Hepatocyte (in vitro differentiated cells): ENCODE measurements around the gene OCA2.

Experiments used
- CTCF ChIP-seq: fragments of 200-600 bp; sonication (generic); IDR thresholded peaks from 2 replicates; pipeline ENCODE4 v1.5.1; 2016; ENCODE audit warnings: antibody characterized with exemption, mild to moderate bottlenecking; ENCODE audit not compliant: poor library complexity
- EZH2 ChIP-seq: fragments of 200-600 bp; sonication (generic); IDR thresholded peaks from 2 replicates; pipeline ENCODE4 v1.6.1; 2016; ENCODE audit warnings: antibody characterized with exemption, mild to moderate bottlenecking, borderline replicate concordance

DNA sequence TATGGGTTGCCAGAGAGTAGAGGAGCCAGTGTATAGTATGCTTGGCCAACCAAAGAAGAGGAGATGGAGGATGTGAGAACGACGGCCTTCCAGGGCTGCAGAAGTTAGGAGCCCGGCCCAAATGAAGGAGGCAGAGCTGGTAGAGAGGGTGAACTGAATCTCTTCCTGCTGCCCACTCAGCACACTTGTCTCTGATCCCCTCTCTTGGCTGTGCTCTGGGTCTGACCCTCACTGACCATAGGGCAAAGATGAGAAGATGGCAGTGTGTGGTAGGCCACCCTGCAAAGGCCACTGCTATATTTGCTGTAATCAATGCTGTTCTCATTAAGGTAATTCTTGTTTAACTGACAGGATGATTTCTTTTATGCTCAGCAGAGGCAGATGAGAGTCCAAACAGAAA is 256.0 kb downstream of the OCA2 start:
- no peak for TF ChIP-seq CTCF
- TF ChIP-seq EZH2 = no peak
